Pons (tissue), 1 donor: ENCODE data around the gene HDAC11.
A peak's percentile ranks its signal among the peaks of the same experiment; 100 is the strongest.
"Not testable (repeated sequence)": the region's sequence is repeated elsewhere in the genome, so short reads cannot be mapped to it uniquely, and the experiment has no call there.

Source experiments
- DNase-seq: peaks from one replicate; pipeline ENCODE4 v3.0.0-alpha.2; 2016; ENCODE audit warnings: low spot score

Gene HDAC11, protein sequence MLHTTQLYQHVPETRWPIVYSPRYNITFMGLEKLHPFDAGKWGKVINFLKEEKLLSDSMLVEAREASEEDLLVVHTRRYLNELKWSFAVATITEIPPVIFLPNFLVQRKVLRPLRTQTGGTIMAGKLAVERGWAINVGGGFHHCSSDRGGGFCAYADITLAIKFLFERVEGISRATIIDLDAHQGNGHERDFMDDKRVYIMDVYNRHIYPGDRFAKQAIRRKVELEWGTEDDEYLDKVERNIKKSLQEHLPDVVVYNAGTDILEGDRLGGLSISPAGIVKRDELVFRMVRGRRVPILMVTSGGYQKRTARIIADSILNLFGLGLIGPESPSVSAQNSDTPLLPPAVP

DNA sequence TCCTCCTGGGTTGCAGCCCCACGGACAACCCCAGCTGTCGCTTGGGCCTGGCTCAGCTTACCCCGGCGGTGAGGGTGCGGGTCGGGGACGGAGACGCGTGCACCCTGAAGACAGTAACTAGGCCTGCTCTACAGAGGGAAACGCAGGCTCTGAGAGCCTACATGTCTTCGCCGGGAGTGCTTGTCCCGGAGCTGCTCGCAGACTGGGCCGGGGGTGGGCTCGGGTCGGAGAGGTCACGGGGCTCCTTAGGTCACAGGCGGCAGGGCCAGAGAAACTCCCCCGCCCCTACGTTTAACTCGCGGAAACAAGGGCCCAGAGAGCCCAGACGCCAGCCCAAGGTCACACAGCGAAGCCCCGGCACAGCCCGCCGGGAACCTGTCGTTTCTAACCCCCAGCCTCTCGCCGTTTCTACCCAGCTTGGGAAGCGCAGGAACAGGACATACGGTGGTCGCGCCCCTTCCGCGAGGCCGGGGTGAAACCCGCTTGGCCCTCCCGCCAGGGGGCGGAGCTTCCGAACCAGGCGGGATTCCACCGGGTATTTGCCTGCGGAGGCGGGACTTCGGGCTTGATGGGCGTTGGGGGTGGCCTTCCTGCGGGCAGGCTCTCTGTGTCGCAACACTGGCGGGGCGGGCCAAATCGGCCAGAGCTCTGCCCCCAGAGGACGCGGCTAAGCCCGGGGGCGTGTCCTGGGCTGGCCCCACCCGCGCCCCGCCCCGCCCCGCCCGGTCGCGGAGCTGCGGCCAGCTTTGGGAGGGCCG lies at the start of gene HDAC11:
TSS of gene HDAC11 (plus strand) at position 725 of the 758 bp plus-strand sequence. CDS start 42 bp downstream, outside the sequence.
- peak; percentile 99 for DNase-seq

DNA sequence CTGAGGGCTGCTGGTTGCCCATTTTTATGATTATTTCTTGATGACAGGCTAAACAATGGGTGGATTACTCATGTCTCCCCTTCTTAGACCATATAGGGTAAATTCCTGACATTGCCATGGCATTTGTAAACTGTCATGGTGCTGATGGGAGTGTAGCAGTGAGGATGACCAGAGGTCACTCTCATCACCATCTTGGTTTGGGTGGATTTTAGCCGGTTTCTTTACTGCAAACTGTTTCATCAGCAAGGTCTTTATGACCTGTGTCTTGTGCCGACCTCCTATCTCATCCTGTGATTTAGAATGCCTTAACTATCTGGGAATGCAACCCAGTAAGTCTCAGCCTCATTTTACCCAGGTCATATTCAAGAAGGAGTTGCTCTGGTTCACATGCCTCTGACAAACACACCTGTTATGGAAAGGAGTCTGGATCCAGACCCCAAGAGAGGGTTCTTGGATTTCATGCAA lies 49.7 kb upstream of the HDAC11 start:
- DNase-seq = not testable (repeated sequence)

DNA sequence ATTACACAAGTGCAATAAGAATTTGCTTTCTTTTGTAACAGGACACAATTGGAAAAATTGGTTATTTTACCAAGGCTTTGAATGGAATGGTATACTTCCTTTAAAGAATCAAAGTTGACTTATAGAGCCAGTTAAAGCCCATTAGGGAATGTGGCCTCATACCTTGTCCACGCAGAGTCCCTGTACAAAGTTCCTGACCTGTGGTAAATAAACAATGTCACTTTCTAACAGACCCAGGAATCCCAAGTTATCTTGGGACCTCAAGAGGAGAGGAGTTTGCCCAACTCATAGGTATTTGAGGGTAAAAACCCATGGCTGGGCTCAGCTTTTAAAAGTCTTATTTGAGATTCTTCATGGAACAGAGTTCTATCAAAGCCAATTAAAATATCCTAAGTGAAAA lies 48.0 kb upstream of the HDAC11 start:
- no peak for DNase-seq

DNA sequence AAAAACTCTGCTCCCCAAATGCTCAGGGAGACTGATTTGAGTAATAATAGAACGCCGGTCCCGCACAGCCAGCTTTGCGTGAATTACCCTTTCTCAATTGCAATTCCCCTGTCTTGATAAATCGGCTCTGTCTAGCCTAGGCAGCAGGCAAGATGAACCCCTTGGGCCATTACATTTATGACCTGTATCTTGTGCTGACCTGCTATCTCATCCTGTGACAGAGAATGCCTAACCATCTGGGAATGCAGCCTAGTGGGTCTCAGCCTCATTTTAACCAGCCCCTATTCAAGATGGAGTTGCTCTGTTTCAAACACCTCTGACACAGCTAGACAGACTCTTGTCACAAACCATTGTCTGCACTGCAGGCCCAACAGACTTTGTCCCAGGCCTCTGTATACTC lies 46.2 kb upstream of the HDAC11 start:
- no peak for DNase-seq

DNA sequence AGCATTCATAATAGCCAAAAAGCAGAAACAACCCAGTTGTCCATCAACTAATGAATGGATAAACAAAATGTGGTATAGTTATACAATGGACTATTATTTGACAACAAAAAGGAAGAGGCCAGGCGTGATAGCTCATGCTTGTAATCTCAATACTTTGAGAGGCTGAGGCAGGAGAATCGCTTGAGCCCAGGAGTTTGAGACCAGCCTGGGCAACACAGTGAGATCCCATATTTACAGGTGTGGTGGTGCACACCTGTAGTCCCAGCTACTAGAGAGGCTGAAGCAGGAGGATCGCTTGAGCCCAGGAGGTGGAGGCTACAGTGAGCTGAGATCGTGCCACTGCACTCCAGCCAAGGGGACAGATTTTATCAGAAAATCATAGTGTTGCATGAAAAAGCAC lies 43.9 kb upstream of the HDAC11 start:
- DNase-seq = not testable (repeated sequence)

DNA sequence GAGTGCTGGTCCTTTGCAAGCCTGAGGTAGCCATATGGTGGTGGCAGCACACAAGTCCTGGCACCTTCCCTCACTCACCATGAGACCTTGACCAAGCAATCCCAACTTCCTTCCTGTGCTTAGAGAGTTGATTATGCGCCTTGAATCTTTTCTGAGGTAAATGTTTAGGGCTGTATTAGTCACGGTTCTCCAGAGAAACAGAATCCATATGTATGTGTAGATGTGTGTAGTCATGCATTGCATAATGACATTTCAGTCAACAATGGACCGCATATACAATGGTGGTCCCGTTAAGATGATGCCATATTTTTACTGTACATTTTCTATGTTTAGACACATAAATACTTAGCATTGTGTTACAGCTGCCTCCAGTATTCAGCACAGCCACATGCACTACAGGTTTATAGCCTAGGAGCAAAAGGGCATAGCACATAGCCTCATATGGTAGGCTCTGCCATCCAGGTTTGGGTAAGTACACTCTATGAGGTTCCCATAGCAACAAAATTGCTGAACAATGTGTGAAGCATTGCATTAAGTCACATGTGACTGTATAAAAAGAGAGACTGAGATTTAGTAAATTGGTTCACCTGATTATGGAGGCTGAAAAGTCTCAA lies 39.8 kb upstream of the HDAC11 start:
- DNase-seq = no peak

DNA sequence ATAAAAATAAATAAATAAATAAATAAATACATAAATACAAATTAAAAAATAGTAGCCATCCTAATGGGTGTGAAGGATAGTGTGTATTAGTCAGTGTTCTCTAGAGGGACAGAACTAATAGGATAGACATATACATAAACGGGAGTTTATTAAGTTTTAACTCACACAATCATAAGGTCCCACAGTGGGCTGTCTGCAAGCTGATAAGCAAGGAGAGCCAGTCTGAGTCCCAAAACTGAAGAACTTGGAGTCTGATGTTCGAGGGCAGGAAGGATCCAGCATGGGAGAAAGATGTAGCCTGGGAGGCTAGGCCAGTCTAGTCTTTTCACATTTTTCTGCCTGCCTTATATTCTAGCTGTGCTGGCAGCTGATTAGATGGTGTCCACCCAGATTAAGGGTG lies 37.2 kb upstream of the HDAC11 start:
- not testable (repeated sequence) for DNase-seq

DNA sequence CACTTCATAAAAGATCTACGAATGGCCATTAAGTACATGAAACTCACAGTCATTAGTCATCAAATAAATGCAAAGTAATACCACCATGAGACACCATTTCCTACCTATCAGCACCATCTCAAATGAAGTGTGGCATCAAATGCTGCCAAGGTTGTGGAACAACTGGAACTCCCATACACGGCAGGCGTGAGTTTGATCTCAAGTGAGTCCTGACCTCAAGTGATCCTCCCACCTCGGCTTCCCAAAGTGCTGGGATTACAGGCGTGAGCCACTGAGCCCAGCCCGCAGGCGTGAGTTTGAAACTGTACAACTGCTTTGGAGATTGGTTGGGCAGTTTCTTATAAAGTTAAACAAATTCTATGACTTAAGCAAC lies 28.8 kb upstream of the HDAC11 start:
- no peak for DNase-seq

DNA sequence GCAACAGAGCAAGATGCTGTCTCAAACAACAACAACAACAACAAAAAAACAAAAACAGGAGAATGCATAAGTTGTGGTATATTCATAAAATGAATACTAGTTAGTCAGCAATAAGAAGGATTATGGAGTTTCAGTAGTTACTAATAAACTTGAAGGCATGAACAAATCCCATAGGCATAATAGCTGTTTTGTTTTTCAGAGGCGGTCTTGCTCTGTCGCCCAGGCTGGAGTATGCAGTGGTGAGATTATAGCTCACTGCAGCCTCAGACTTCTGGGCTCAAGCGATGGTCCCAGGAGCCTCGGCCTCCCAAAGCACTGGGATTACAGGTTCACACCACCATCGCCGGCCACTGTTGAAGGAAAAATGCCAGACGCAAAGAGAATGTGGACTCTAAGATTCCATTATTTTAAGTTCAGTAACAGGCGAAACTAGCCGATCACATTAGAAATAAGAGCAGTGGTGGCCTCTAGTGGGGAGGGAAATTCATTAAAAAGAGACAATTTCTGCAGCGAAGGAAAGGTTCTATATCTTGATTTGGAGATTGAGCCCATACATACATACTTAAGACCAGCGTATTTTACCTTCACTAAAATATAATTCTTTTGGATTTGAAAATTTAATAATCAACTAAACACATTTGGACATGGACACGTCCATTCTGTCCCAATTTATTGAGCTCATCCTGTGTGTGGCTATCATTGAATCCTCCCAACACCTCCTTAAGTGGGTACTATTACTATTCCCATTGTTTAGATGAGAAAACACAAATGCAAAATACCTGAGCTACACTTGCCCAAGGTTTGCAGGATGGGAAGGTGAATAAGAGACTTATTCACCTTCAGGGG lies 27.4 kb upstream of the HDAC11 start:
- peak; percentile 94 for DNase-seq

DNA sequence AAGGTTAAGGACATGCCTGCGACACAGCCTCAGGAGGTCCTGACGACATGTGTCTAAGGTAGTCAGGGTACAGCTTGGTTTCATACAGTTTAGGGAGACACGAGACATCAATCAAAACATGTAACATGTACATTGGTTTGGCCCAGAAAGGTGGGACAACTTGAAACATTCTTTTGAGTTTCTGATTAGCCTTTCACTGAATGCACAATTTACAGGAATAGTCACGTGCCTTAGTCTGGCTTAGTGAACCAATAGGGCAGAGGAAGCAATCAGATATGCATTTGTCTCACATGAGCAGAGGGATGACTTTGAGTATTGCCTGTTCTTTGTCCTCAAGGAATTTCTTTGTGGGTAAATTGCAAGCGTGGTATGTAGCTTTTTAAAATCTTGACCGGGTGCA lies 24.5 kb upstream of the HDAC11 start:
- no peak for DNase-seq

DNA sequence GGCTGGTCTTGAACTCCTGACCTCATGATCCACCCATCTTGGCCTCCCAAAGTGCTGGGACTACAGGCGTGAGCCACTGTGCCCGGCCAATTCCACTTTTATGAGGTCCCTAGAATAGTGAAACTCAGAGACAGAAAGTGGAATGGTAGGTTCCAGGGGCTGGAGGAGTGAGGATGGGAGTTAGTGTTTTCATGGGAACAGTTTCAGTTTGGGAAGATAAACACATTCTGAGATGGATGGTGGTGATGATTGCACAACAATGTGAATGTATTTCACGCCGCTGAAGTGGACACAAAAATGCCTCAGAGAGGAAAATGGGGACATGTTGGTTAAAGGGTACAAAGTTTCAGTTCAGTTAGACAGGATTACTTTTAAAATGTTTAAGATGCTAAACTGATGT lies 22.5 kb upstream of the HDAC11 start:
- DNase-seq = no peak

DNA sequence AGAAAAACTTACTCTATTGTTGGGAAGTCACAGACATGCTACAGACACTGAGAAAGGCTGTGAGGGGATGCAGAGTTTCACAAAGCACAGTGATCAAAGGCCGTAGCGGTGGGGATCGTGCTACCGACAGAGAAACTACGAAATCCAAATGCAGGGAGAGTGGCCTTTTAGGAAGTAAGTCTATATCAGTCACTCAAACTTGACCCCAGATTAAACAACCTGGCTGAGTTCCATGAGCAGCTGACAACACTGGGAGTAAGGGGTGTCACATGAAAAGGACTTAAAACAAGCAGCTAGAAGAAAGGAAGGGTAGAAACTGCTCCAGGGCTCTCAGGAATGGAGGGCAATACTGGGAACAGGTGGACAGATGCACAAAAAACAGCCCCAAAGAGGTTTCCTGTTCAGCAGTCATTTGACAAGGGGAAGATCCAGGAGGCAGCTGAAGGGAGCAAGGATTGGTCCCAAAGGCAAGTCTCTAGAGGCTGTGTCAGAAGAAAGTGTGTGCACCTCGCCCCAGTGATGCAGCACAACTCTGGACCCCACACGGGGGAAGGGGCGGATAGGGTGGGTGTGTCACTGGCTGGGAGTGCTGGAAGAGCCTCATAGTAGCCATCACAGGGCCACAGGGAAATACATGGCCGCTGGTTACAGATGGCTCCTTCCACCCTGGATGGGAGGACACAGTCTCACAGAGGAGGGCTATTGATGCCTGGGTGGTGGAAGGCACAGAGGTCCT lies 20.3 kb upstream of the HDAC11 start:
- no peak for DNase-seq

DNA sequence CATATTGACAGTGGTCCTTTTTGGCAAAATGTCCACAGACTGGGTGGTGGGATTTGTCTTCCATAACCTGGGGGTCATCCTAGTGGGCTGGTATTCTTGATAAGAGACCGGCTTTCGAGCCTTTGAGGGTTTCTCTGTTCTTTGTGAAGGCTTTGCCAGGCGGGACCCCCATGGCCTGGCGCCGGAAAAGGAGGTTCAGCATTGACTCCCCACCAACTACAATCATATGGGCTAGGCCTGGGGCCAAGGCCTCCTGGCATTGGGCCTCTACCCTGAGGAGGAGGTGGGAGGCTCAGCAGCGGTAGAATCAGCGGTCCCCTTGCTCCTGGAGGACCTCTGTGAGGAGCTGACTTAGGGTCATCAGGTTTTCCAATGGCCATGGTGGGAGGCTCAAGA lies 19.8 kb upstream of the HDAC11 start:
- no peak for DNase-seq

DNA sequence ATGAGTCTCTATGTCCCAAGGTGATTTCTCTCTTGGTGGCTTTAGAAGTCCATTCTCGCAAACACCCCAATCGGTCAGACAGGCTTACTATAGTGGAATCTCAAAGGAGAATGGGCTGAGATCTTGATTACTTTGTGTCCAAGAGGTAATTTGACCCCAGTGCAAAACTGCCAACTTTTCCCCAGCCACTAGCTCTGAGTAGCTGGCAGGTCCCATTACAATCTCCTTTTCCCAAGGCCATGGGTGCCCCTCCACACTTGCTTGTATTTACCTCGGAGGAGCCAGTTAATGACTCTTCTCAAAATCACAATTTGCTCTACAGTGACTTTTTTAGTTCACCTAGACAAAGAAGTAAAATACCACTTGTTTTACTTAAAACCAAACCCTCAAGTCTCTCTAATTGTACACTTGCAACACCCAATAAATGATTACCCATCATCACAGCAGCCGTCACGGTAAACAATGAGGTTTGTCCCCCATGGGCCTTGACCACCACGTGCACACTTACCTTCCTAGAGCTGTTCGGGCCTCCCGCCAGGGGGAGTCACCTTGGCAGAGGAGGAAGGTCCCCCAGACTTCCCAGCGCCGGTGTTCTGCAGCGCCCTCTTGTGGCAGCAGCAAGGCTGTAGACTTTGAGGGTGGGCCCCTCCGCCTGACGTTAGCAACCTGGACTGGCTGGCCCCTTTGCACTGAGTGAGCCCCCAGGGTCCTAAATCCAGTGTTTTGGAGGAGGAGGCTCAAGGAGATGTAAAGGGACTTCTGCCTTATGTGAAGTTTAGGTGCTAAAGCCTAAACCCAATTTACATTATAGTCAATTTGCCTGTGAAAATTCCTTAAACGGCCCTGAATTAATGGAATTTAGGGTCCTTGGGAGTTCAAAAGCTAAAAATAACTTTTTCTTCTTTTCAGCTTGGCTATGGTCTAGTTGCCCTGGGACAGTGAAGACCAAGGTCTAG lies 18.7 kb upstream of the HDAC11 start:
- no peak for DNase-seq

DNA sequence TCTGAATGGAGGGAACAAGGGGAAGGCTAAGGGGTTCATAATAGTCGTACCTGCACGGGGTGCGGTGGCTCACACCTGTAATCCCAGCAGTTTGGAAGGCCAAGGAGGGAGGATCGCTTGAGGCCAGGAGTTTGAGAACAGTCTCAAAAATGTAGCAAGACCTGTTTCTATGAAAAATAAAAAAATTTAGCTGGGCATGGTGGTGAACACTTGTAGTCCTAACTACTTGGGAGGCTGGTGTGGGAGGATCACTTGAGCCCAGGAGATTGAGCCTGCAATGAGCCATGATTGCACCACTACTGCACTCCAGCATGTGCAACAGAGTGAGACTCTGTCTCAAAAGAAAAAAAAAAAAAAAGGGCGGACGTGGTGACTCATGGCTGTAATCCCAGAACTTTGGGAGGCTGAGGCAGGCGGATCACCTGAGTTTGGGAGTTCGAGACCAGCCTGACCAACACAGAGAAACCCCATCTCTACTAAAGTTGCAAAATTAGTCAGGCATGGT lies 17.9 kb upstream of the HDAC11 start:
- DNase-seq = no peak

DNA sequence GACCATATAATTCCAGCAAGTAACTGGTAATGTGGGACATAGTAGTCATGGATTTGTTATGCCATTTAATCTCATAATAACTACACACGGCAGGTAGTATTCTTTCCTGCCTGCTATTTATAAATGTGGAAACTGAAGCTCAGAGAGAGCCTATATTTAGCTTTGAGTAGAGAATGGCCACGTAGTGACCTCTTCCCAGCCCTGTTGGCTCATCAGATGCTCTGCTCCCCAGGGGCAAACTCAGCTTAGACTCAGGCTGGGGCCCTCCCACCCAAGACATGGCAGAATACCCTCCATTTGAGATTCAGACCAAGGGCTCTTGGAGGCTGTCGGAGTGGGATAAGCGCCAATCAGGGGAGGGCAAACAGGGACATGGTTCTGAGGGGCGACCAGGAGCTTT lies 17.3 kb upstream of the HDAC11 start:
- DNase-seq = no peak

DNA sequence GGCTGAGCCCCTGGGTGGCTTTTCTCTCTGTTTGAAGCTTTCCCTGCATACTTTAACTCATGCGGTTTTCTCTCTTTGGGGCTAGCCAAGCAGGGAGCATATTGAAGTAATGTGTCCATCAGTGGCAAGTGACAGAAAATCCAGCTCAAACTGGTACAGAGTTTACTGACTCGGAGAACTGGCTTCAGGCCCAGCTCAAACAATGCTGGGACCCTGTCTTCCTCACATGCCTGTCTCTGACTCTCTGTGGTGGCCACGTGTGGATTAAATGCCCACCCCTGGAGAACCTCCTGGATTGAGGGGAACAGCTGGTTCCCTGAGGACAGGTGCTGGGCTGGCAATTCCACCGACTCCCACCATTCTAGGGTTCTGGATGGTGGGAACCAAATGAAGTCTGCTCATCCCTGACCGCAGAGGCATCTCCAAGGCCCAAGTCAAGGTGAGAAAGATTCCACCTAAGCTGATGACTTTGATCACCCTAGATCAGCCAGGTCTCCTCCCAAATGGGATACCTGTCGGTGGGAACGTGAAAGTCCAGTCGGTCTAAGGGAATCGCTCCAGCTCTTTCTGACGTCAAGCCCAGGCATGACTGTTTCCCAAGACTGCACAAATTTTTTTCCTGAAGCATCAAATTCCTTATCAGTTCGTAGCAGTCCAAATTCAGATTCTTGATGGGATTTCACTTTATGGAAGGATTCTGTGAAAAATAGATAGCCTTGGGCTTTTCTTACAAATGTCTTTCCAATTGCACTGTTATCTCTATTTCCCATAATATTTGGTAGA lies 16.3 kb upstream of the HDAC11 start:
- DNase-seq = peak; percentile 81

DNA sequence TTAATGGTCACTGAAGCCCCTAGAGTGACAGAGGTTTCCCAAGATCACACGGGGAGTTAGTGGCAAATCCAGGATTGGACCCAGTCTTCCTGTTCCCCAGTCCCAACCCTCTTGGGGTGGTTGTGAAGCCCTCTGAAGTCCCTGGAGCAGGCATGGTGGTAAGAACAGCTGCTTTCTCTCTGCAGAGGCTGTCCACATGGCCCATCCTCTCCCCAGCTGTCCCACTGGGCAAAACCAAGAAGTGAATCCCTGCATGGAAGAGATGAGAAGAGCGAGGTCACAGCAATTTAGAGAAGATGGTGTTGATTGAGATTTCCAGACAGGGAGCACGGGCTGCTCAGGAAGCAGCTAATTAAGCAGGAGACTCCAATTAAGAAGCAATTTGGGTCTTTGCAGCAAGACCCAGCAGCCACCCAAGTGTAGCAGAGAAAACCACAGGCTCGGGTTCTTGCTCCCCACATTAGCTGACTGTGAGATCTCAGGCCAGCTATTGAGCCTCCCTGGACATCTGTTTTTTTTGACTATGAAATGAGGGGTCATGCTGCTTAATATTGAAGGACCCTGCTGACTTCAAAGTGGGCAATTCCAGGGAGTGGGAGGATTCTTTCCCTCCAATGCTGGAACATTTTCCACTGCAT lies 14.8 kb upstream of the HDAC11 start:
- no peak for DNase-seq

DNA sequence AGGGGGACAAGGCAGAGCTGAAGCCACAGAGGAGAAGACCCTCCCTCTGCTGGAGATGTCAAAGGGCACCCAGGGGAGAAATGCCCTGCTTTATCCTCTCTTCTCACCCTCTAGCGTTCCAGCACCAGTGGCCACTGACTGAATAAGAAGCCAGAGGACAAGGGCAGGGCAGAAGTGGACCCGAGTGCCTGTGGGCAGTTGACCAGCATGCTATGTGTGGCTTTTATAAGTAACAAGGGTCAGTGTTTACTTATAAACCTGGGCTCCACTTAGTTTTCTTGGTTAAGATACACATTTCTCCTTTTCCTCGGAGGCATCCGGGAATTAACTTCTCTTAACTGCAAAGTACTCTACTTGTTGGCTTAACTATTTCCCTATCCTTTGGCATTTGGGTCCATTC lies 13.3 kb upstream of the HDAC11 start:
- DNase-seq = no peak
